Activated CD4-positive, alpha-beta T cell treated with anti-CD3 and anti-CD28 coated beads for 24 hours (primary cell): Measurements from ENCODE around the gene PASK.

Experiments
- DNase-seq, 2 donors: peaks; one replicate each; pipeline ENCODE4 v3.0.0-alpha.2; 2020; ENCODE audit warnings: low read depth in 2 of 2

Gene PASK

DNA sequence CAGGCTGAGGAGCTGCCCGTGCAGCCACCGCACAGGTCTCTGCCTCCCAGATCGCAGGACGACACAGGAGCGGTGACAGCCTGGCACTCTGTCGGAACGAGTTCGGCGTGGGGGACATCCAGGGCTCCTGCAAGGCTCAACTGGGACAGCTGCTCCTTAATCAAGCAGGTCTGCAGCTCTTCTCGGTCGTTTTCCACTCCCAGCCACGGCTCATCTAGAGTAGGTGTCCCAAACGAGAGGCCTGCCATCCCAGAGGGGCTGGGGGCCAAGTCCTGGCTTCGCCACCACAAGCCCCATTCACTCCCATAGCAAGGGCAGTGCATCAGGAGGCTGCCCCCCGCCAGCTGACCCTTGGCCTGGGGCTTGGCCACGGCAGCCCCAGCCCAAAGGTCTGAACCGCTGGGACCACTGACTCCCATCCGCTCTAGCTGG, 22.5 kb downstream of the PASK start:
- no peak for DNase-seq

DNA sequence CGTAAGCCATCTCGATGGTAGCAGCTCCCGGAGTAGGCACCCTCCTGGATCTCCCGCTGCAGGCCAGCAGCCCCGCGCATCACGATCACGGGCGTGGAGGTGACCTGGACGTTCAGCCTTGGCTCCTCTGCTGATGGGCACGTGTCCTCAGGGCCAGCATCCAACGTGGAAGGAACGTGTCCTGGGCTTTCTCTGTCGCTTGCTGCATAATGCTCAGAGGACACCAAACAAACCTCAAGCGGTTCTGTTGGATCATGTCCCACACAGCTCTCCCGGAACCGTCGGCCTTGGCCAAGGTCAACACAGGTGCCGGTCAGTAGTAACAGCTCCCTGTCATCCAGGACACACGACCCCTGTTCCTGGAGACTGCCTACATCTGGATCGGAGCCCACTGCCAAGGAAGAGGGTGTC, 23.1 kb downstream of the PASK start:
- no peak for DNase-seq

GRCh38 chr2:241125626-241126025, 23.6 kb downstream of the PASK start:
- no peak for DNase-seq

DNA sequence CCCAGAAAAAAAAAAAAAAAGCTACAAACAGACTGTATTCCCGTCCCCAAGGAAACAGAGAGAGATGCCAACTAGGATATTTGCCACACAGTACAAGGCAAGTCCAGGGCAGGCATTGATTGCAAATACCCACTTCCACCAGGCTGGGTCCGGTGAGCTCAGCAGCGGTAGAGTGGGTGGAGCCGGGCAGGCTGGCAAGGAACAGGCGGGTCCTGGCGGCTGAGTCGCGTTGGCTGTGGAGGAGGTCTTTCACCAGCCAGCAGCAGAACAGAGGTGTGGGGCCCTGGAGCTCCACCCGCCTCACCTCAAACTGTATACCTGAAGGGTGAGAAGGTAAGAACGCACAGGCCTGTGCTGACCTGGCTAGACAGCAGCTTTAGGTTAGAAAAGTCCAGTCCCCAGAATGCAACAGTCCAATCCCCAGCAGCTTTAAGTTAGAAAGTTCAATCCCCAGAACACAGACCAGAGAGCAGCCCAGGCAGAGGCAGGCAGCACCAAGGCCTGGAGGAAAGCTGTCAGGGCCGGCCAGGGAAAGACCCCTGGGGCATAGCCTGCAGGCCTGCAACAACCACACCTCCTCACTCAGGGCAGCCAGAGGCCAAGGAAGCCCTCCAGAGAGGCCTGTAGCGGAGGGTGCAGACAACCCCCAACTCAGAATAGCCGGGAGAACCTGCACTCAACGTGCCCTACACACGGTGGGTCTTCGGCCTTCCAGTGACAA, 25.3 kb downstream of the PASK start:
- no peak for DNase-seq

- DNase-seq: no peak
Observed at GRCh38 chr2:241122376-241123002, 26.8 kb downstream of the PASK start.

DNA sequence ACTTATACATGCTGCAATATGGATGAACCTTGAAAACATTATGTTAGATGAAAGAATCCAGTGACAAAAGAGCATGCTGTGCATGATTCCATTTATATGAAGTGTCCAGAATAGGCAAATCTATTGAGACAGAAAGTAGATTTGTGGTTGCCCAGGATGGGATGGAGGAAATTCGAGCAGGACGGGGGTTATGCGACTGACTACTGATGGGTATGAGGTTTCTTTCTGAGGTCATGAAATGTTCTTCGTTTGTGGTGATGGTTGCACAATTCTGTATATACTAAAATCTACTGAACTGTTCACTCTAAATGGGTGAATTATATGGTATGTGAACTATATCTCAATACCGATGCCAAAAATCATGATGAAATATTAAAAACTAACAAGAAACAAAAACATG, 28.3 kb downstream of the PASK start:
- no peak for DNase-seq

DNA sequence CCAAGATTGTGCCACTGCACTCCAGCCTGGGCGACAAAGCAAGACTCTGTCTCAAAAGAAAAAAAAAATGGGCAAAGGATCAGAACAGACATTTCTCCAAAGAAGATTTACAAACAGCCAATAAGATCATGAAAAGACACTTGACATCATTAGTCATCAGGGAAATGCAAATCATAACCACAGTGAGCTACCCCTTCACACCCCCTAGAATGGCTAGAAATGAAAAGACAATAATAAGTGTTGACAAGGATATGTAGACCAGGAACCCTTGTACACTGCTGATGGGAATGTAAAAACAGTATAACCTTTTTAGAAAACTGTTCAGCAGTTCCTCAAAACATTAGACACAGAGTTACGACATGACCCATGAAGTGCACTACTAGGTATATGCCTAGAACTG, 28.8 kb downstream of the PASK start:
- no peak for DNase-seq

DNA sequence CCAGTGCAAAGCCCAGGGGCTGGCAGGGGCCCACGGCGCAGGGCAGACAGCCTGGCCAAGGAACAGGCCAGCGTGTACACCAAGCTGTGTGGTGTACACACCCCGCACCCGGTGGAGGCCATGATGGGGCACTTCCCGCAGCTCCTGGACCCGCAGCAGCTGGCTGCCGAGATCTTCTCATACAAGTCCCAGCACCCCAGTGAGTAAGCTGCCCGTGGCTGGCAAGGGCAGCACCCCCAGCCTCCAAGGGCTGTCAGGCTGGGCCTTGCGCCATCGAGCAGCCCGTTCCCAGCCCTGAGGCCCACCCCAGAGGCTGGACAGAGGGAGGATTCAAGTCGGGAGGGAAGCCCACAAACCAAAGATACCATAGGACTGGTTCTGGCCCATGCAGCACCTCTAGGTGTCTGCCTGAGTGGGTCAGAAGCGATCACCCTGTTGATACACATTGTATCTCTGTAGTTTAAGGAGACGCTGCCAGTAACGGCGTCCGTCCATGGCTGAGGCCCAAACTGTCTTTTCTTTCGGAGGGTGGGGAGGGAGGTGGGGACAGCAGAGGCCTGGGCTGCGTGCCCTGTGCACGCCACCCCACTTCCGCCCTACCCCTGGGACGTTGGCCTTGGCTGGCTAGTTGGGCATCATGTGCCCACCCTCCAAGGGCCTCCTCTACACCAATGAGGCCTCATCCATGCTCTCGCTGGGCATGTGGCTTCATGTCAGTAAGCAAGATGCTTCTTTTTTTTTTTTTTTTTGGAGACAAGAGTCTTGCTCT, 30.4 kb downstream of the PASK start:
- DNase-seq: no peak

DNA sequence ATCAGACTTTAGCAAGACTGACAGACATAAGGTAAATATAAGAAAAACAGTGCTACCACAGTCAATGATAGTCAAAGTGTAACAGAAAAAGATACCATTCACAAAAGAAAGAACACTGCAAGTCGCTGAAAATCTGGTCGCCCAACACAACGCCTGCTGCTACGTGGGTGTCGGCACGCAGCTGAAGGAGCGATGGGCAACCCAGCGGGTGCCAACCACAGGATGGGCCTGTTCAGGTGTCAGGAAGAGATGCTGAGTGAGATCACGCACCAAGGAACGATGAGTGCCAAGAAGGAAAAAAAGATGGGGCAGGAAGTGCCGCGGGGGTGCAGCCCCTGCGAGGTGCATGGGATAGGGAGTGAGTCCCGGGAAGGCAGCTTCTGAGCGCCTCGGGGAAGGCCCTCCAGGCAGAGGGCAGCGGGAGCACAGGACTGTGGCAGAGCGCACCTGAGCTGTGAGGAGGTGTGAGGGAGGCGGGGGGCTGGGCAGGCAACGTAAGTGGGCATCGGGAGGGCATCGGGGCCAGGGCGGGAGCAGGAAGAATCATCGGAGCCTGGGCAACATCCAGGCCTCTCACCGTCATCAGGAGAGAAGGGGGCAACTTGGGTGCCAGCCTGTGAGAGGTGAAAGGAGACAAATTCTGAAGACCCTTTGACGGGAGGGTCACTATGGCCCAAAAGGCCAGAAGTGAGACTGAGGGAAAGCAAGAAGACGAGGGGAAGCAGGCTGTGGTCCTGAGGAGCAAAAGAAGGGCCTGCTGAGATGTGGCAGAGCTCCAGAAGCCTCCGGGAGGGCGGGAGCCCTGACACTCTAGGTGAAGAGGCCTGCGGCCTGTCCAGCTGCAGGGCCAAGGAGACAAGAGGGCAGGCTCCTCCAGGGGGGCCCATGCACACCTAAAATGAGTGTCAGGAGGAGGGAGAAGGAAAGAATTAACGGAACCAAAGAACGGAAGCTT, 32.4 kb downstream of the PASK start:
- no peak for DNase-seq

GRCh38 chr2:241115361-241115760, 33.9 kb downstream of the PASK start:
- DNase-seq: no peak

DNA sequence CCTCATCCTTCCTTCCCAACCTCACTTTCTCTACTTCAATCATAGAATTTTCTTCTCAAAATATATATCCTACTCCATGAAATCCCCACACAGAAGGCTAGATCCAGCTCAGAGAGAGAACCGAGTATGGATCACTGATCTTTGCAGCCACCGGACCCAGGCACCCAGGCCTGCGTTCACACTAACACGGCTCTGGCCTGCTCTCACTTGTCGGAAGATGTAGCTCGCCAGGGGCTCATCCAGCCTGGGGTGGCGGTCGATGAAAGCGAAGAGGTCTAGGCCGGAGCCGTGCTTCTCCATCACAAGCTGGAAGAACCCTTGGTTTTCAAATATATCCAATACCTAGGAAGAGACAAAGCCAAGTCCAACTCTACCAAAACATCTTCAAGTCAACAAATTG, 34.4 kb downstream of the PASK start:
- DNase-seq: no peak

- DNase-seq: no peak
Observed at GRCh38 chr2:241112592-241112991, 36.7 kb downstream of the PASK start.

DNA sequence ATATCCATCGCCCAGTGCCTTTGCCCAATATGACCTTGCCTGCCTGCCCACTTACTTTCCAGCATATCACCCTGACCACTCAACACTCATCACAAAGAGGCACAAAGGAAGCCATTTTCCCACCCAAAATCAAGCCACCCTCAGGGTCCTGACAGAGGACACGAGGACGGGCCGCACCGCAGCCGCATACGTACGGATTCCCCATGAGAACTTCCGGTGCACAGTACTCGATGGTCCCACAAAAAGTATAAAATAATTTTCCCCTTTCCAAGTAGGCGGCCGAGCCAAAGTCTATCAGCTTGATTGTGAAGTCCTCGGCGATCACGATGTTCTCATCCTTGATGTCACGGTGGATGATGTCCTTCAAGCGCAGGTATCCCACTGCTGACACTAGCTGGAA, 37.2 kb downstream of the PASK start:
- no peak for DNase-seq

DNA sequence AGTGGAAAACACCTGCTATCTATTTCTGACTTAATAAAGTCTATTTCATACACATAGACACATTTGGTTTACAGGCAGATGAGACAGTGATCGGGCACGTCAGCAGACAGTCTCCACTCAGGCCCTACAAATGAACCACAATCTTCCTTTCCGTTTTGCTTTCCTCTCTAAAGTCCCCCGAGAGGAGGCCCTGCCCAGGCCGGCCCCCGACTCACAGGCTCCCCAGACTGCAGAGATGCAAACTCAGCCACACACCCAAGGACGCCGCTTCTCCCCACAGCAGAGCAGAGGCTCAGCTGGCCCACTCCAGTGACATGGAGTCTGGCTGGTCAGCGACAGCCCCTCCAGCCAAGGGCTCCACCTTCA, 37.8 kb downstream of the PASK start:
- no peak for DNase-seq

DNA sequence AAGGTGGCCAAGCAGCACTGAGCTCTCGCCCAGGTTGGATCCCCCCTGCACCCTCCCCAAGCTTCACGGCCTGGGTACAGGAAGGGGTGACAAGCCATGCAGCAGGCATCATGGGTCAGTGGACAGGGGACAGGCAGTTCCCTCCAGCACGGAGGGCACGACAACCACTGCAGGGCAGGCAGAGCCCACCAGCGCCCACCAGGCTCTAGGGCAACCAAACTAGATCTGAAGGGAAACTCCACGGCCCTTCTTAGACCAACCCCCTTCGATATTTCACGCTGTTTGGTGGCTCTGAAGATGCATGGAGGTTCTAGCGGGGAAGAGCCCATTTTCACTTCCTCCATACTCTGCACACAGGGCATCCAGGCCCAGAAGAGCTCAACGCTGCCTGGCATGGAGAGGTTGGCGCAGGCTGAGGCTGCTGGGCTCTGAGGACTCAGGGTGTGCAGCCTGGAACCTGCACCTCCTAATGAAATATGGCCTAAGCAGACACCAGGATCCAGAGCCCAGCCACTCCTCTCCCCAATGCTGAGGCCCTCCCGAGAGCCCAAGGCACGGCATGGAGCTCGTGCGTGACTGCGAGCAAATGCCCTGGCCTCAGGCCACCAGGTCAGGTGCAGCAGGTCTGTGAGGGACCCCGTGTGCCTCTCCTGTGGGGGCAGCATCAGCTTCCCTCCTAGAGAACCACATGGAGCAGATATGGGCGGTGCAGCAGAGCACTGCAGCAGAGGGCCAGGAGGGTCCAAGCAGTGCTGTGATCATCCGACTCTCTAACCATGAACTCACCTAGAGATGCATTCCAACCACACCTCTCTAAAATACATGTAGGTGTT, 38.4 kb downstream of the PASK start:
- no peak for DNase-seq

- no peak for DNase-seq
Observed at GRCh38 chr2:241110089-241110606, 39.1 kb downstream of the PASK start.

DNA sequence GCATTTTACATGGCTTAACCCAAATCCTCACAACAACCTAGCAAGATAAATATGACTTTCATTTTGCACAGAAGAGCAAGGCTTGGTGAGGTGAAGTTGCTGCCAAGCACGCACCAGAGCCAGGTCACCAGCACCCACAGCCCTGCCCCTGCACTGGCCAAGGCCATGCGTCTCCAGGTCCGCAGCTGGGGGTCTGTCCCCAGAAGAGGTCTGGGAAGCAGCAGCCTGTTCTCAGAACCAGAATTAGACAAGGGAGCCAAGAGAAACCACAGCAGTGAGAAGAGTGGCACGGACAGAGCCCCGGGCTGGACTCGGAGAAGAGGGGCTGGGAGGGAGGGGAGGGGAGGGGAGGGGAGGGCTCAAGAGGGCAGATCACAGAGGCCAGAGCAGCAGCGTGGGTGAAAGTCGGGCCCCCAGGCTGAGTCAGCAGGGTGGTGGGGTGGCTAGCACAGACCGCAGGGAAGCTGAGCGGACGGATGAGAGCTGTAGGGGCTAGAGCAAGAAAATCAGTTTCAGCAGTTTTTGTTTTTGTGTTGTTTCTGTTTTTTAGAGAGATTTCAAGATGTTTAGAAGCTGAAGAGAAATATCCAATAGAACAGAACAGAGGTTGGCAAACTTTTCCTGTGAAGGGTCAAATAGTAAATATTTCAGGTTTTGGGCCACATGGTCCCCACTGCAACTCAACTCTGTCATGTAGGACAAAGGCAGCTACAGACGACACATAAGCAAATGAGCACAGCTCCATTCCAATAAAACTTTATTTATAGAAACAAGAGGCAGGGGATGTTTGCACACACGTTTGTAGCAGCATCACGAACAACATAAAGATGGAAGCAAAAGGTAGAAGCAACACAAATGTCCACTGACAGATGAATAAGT, 39.8 kb downstream of the PASK start:
- DNase-seq: no peak

- DNase-seq: no peak
Observed at GRCh38 chr2:241108271-241109209, 40.7 kb downstream of the PASK start.
